H1 (cell line): ENCODE data around the gene DCP1A.

Experiments used
- CTCF ChIP-seq, 3 experiments: IDR thresholded peaks; 1 replicate in 2 of 3; 2 replicates in 1 of 3; pipeline versions ENCODE4 v1.5.1 to v1.6.1; 2011; ENCODE audit warnings: low read length in 3 of 3, mild to moderate bottlenecking in 3 of 3, inconsistent platforms in 2 of 3, low read depth in 1 of 3, moderate library complexity in 1 of 3; ENCODE audit not compliant: insufficient read depth in 1 of 3; ENCODE audit errors: control extremely low read depth in 1 of 3
- FOSL1 ChIP-seq: IDR thresholded peaks from 2 replicates; pipeline ENCODE4 v1.6.1; 2011; ENCODE audit warnings: mild to moderate bottlenecking, low read depth, low read length, moderate library complexity; ENCODE audit not compliant: insufficient read depth
- NRF1 ChIP-seq: IDR thresholded peaks from 2 replicates; pipeline ENCODE4 v1.6.1; 2011; ENCODE audit warnings: mild to moderate bottlenecking, low read depth, low read length, improper control_type of control experiment
- POLR2A ChIP-seq, 2 experiments: IDR thresholded peaks; 1 replicate in 1 of 2; 2 replicates in 1 of 2; pipeline ENCODE4 v1.6.1; 2011; ENCODE audit warnings: low read depth in 2 of 2, low read length in 2 of 2, mild to moderate bottlenecking in 2 of 2; ENCODE audit errors: control extremely low read depth in 1 of 2

- TF ChIP-seq CTCF (IDR thresholded peaks at IDR 0.05; ENCODE audit: control extremely low read depth in 1 of 3, insufficient read depth in 1 of 3, low read depth in 1 of 3, low read length in 3 of 3) (no peak), FOSL1 (no peak), NRF1 (no peak), POLR2A (IDR thresholded peaks at IDR 0.05; ENCODE audit: control extremely low read depth in 1 of 2, low read depth in 2 of 2, low read length in 2 of 2) (no peak)
Measured at GRCh38 chr3:53287131-53287629, 60.2 kb downstream of the DCP1A start.
